ENCODE data around the gene TSPAN4. TPM values are rescaled to one million over a fixed set of nuclear protein-coding genes. Genes with fewer than 3 reads are reported as not detected.

The TSPAN4 gene
- total RNA-seq, 4 donors from 2014 or later = 81.4 to 156 (median 129) TPM

GRCh38 chr11:913043-913442, 70.4 kb downstream of the TSPAN4 start:
- DNase-seq (ENCODE audit: extremely low spot score) = no peak
- intact Hi-C loops (cut with DNase I) = no loop called here
- Histone ChIP-seq H3K4me3 (no peak overlapping the region), H3K27ac (replicated peaks in 1 of 4) (no peak overlapping the region), H3K36me3 (peaks cover 0 to 3% (median 2%) of the 10 kb centered on the region in 4 donors), H3K27me3 (no peaks in the 10 kb centered on the region), H3K9me3 (no peaks in the 10 kb centered on the region), H3K4me1 (peaks cover 13 to 30% (median 25%) of the 10 kb centered on the region in 4 donors)
- TF ChIP-seq EP300 (IDR thresholded peaks at IDR 0.05) = no peak
- TF ChIP-seq POLR2A (IDR thresholded peaks at IDR 0.05; ENCODE audit: low read depth) = no peak
- WGBS = 87% methylated on average over 4 of the region's 4 CpGs

GRCh38 chr11:914204-914603, 71.6 kb downstream of the TSPAN4 start:
- H3K4me3 ChIP-seq = peak overlapping the region in 1 of 4 donors; percentile 20
- no peaks in the 10 kb centered on the region for H3K9me3 ChIP-seq
- no peaks in the 10 kb centered on the region for H3K27me3 ChIP-seq
- peaks cover 13 to 26% (median 24%) of the 10 kb centered on the region in 4 donors for H3K4me1 ChIP-seq
- no peaks in the 10 kb centered on the region for H3K36me3 ChIP-seq
- intact Hi-C loops (cut with DNase I) = no loop called here
- WGBS = 76% methylated on average over 3 of the region's 5 CpGs
- DNase-seq (ENCODE audit: extremely low spot score) = no peak
- H3K27ac ChIP-seq (replicated peaks in 1 of 4) = peak overlapping the region; percentile 28 to 60 (median 48)
- TF ChIP-seq CTCF (IDR thresholded peaks at IDR 0.05) = no peak
- TF ChIP-seq POLR2AphosphoS5 (IDR thresholded peaks at IDR 0.05) = no peak
- TF ChIP-seq POLR2A (IDR thresholded peaks at IDR 0.05; ENCODE audit: low read depth) = no peak
- no peak for TF ChIP-seq EP300 (IDR thresholded peaks at IDR 0.05)

- Histone ChIP-seq H3K27me3 (no peaks in the 10 kb centered on the region), H3K9me3 (no peaks in the 10 kb centered on the region), H3K4me1 (peaks cover 8 to 25% (median 22%) of the 10 kb centered on the region in 4 donors), H3K4me3 (no peak overlapping the region), H3K36me3 (no peaks in the 10 kb centered on the region), H3K27ac (replicated peaks in 1 of 4) (peak overlapping the region; percentile 28 to 60 (median 48))
- intact Hi-C loops (cut with DNase I) = no loop called here
- DNase-seq (ENCODE audit: extremely low spot score) = no peak
- TF ChIP-seq POLR2A (IDR thresholded peaks at IDR 0.05; ENCODE audit: low read depth) = no peak
- peak in 1 of 2 donors; percentile 41 for TF ChIP-seq POLR2AphosphoS5 (IDR thresholded peaks at IDR 0.05)
- WGBS = 76% methylated on average over 7 of the region's 21 CpGs
Measured at GRCh38 chr11:914747-915501, 72.3 kb downstream of the TSPAN4 start.

Small RNA genes within 50 kb of the gene (small RNA-seq; reads per million reads assigned to genes)
- gene SNORA52 = 0 reads per million in 3 donors

Other genes starting within 250 kb of the TSPAN4 start
- 10 to 100 TPM; 11.3 to 39.6 (median 14.2) TPM for gene IRF7, start 226.9 kb upstream of the TSPAN4 start, total RNA-seq
- 1 to 10 TPM in 1 of 4 donors, not detected in 3; 1.3 TPM for gene CDHR5, start 217.9 kb upstream of the TSPAN4 start, total RNA-seq
- not detected for gene SCT, start 215.7 kb upstream of the TSPAN4 start, total RNA-seq
- gene DRD4, start 205.6 kb upstream of the TSPAN4 start, total RNA-seq = 1 to 10 TPM in 1 of 4 donors, under 1 TPM in 2, not detected in 1; 0.26 to 1.1 (median 0.42) TPM
- gene DEAF1, start 147.6 kb upstream of the TSPAN4 start, total RNA-seq = 10 to 100 TPM; 24.9 to 57.1 (median 39.4) TPM
- 10 to 100 TPM; 27.4 to 55.2 (median 39.6) TPM for gene TMEM80, start 147.0 kb upstream of the TSPAN4 start, total RNA-seq
- 10 to 100 TPM in 3 of 4 donors, 1 to 10 TPM in 1; 5.6 to 31.6 (median 24.9) TPM for gene EPS8L2, start 136.6 kb upstream of the TSPAN4 start, total RNA-seq
- 100 to 1,000 TPM; 168 to 231 (median 186) TPM for gene TALDO1, start 95.4 kb upstream of the TSPAN4 start, total RNA-seq
- 10 to 100 TPM; 24.0 to 37.7 (median 28.9) TPM for gene GATD1, start 65.4 kb upstream of the TSPAN4 start, total RNA-seq
- gene CEND1, start 52.8 kb upstream of the TSPAN4 start, total RNA-seq = 1 to 10 TPM in 3 of 4 donors, under 1 TPM in 1; 0.42 to 3.3 (median 2.6) TPM
- gene SLC25A22, start 44.6 kb upstream of the TSPAN4 start, total RNA-seq = 10 to 100 TPM in 1 of 4 donors, 1 to 10 TPM in 3; 5.0 to 11.0 (median 9.5) TPM
- gene PIDD1, start 37.6 kb upstream of the TSPAN4 start, total RNA-seq = 10 to 100 TPM in 2 of 4 donors, 1 to 10 TPM in 2; 5.3 to 18.7 (median 9.6) TPM
- gene RPLP2, start 32.9 kb upstream of the TSPAN4 start, total RNA-seq = 100 to 1,000 TPM; 318 to 813 (median 686) TPM
- 100 to 1,000 TPM in 1 of 4 donors, 10 to 100 TPM in 3; 62.8 to 107 (median 77.6) TPM for gene PNPLA2, start 23.9 kb upstream of the TSPAN4 start, total RNA-seq
- gene CRACR2B, start 14.9 kb upstream of the TSPAN4 start, total RNA-seq = 1 to 10 TPM; 5.3 to 8.4 (median 7.0) TPM
- 100 to 1,000 TPM; 219 to 730 (median 352) TPM for gene CD151, start 9.9 kb upstream of the TSPAN4 start, total RNA-seq
- 100 to 1,000 TPM in 2 of 4 donors, 10 to 100 TPM in 2; 71.4 to 189 (median 92.3) TPM for gene POLR2L, start 323 bp upstream of the TSPAN4 start, total RNA-seq
- 10 to 100 TPM; 37.4 to 55.4 (median 47.2) TPM for gene CHID1, start 68.0 kb downstream of the TSPAN4 start, total RNA-seq
- 10 to 100 TPM; 49.5 to 82.6 (median 72.2) TPM for gene AP2A2, start 83.0 kb downstream of the TSPAN4 start, total RNA-seq
- not detected for gene MUC6, start 193.9 kb downstream of the TSPAN4 start, total RNA-seq
- gene MUC2, start 232.0 kb downstream of the TSPAN4 start, total RNA-seq = under 1 TPM in 1 of 4 donors, not detected in 3; 0.34 TPM

All from esophagus muscularis mucosa (tissue), 4 donors.